ENCODE measurements around the gene OR10AD1.
A peak's percentile ranks its signal among the peaks of the same experiment; 100 is the strongest.

The OR10AD1 gene

GRCh38 chr12:48202766-48203165 lies 326 bp downstream of the OR10AD1 start:
- Histone ChIP-seq H3K9me3 (ENCODE audit: control insufficient read depth, low read depth, low read length) (peaks cover 5% of the 10 kb centered on the region), H3K27ac (ENCODE audit: low read length) (no peak overlapping the region), H3K9ac (ENCODE audit: low read length) (no peak overlapping the region), H3K4me3 (ENCODE audit: low read length) (no peak overlapping the region), H3K4me1 (ENCODE audit: control insufficient read depth, low read depth, low read length) (no peaks in the 10 kb centered on the region), H3K36me3 (ENCODE audit: control insufficient read depth, low read depth, low read length) (no peaks in the 10 kb centered on the region), H3K27me3 (ENCODE audit: control insufficient read depth, insufficient read depth, low read length) (peaks cover 44% of the 10 kb centered on the region)

- H3K27me3 ChIP-seq (ENCODE audit: control insufficient read depth, insufficient read depth, low read length): peaks cover 44% of the 10 kb centered on the region
These were observed 1.6 kb downstream of the OR10AD1 start for GRCh38 chr12:48201516-48201915.

GRCh38 chr12:48201091-48201490 lies 2.0 kb downstream of the OR10AD1 start:
- Histone ChIP-seq H3K4me3 (ENCODE audit: low read length) (no peak overlapping the region), H3K27ac (ENCODE audit: low read length) (no peak overlapping the region), H3K9ac (ENCODE audit: low read length) (no peak overlapping the region), H3K27me3 (ENCODE audit: control insufficient read depth, insufficient read depth, low read length) (peaks cover 44% of the 10 kb centered on the region), H3K9me3 (ENCODE audit: control insufficient read depth, low read depth, low read length) (no peaks in the 10 kb centered on the region), H3K36me3 (ENCODE audit: control insufficient read depth, low read depth, low read length) (no peaks in the 10 kb centered on the region), H3K4me1 (ENCODE audit: control insufficient read depth, low read depth, low read length) (peaks cover 3% of the 10 kb centered on the region)

More at GRCh38 chr12:48201516-48201915, 1.6 kb downstream of the OR10AD1 start:
- no peaks in the 10 kb centered on the region for H3K9me3 ChIP-seq (ENCODE audit: control insufficient read depth, low read depth, low read length)
- H3K9ac ChIP-seq (ENCODE audit: low read length): no peak overlapping the region
- peaks cover 3% of the 10 kb centered on the region for H3K4me1 ChIP-seq (ENCODE audit: control insufficient read depth, low read depth, low read length)
- H3K4me3 ChIP-seq (ENCODE audit: low read length): no peak overlapping the region
- H3K36me3 ChIP-seq (ENCODE audit: control insufficient read depth, low read depth, low read length): no peaks in the 10 kb centered on the region
- H3K27ac ChIP-seq (ENCODE audit: low read length): no peak overlapping the region

GRCh38 chr12:48199774-48200221 lies 3.3 kb downstream of the OR10AD1 start:
- Histone ChIP-seq H3K27me3 (ENCODE audit: control insufficient read depth, insufficient read depth, low read length) (peaks cover 50% of the 10 kb centered on the region), H3K4me1 (ENCODE audit: control insufficient read depth, low read depth, low read length) (peaks cover 3% of the 10 kb centered on the region), H3K27ac (ENCODE audit: low read length) (no peak overlapping the region), H3K9me3 (ENCODE audit: control insufficient read depth, low read depth, low read length) (no peaks in the 10 kb centered on the region), H3K36me3 (ENCODE audit: control insufficient read depth, low read depth, low read length) (no peaks in the 10 kb centered on the region), H3K4me3 (ENCODE audit: low read length) (no peak overlapping the region), H3K9ac (ENCODE audit: low read length) (no peak overlapping the region)

GRCh38 chr12:48198985-48199384 lies 4.1 kb downstream of the OR10AD1 start:
- peaks cover 59% of the 10 kb centered on the region for H3K27me3 ChIP-seq (ENCODE audit: control insufficient read depth, insufficient read depth, low read length)
- no peaks in the 10 kb centered on the region for H3K9me3 ChIP-seq (ENCODE audit: control insufficient read depth, low read depth, low read length)
- H3K36me3 ChIP-seq (ENCODE audit: control insufficient read depth, low read depth, low read length): no peaks in the 10 kb centered on the region
- peak overlapping the region; percentile 85 for H3K4me3 ChIP-seq (ENCODE audit: low read length)
- no peak overlapping the region for H3K27ac ChIP-seq (ENCODE audit: low read length)
- peaks cover 3% of the 10 kb centered on the region for H3K4me1 ChIP-seq (ENCODE audit: control insufficient read depth, low read depth, low read length)
- peak overlapping the region; percentile 82 for H3K9ac ChIP-seq (ENCODE audit: low read length)

- Histone ChIP-seq H3K9ac (ENCODE audit: low read length) (peak overlapping the region; percentile 82), H3K27ac (ENCODE audit: low read length) (peak overlapping the region; percentile 33), H3K4me1 (ENCODE audit: control insufficient read depth, low read depth, low read length) (peaks cover 3% of the 10 kb centered on the region), H3K4me3 (ENCODE audit: low read length) (peak overlapping the region; percentile 85), H3K36me3 (ENCODE audit: control insufficient read depth, low read depth, low read length) (no peaks in the 10 kb centered on the region), H3K27me3 (ENCODE audit: control insufficient read depth, insufficient read depth, low read length) (peaks cover 62% of the 10 kb centered on the region), H3K9me3 (ENCODE audit: control insufficient read depth, low read depth, low read length) (no peaks in the 10 kb centered on the region)
These were observed 4.5 kb downstream of the OR10AD1 start for GRCh38 chr12:48198672-48198971.

GRCh38 chr12:48197971-48198671 lies 5.0 kb downstream of the OR10AD1 start:
- Histone ChIP-seq H3K27me3 (ENCODE audit: control insufficient read depth, insufficient read depth, low read length) (peaks cover 62% of the 10 kb centered on the region), H3K4me3 (ENCODE audit: low read length) (peak overlapping the region; percentile 85), H3K9ac (ENCODE audit: low read length) (peak overlapping the region; percentile 82), H3K4me1 (ENCODE audit: control insufficient read depth, low read depth, low read length) (peaks cover 3% of the 10 kb centered on the region), H3K27ac (ENCODE audit: low read length) (peak overlapping the region; percentile 33), H3K36me3 (ENCODE audit: control insufficient read depth, low read depth, low read length) (no peaks in the 10 kb centered on the region), H3K9me3 (ENCODE audit: control insufficient read depth, low read depth, low read length) (no peaks in the 10 kb centered on the region)

GRCh38 chr12:48197549-48197970 lies 5.5 kb downstream of the OR10AD1 start:
- Histone ChIP-seq H3K4me1 (ENCODE audit: control insufficient read depth, low read depth, low read length) (peaks cover 3% of the 10 kb centered on the region), H3K27ac (ENCODE audit: low read length) (no peak overlapping the region), H3K4me3 (ENCODE audit: low read length) (peak overlapping the region; percentile 85), H3K27me3 (ENCODE audit: control insufficient read depth, insufficient read depth, low read length) (peaks cover 56% of the 10 kb centered on the region), H3K9ac (ENCODE audit: low read length) (peak overlapping the region; percentile 30), H3K36me3 (ENCODE audit: control insufficient read depth, low read depth, low read length) (no peaks in the 10 kb centered on the region), H3K9me3 (ENCODE audit: control insufficient read depth, low read depth, low read length) (no peaks in the 10 kb centered on the region)

- Histone ChIP-seq H3K9ac (ENCODE audit: low read length) (no peak overlapping the region), H3K4me1 (ENCODE audit: control insufficient read depth, low read depth, low read length) (peaks cover 3% of the 10 kb centered on the region), H3K27me3 (ENCODE audit: control insufficient read depth, insufficient read depth, low read length) (peaks cover 33% of the 10 kb centered on the region), H3K36me3 (ENCODE audit: control insufficient read depth, low read depth, low read length) (no peaks in the 10 kb centered on the region), H3K4me3 (ENCODE audit: low read length) (no peak overlapping the region), H3K9me3 (ENCODE audit: control insufficient read depth, low read depth, low read length) (no peaks in the 10 kb centered on the region), H3K27ac (ENCODE audit: low read length) (no peak overlapping the region)
These were observed 8.3 kb downstream of the OR10AD1 start for GRCh38 chr12:48194799-48195201.

- Histone ChIP-seq H3K9me3 (ENCODE audit: control insufficient read depth, low read depth, low read length) (no peaks in the 10 kb centered on the region), H3K4me1 (ENCODE audit: control insufficient read depth, low read depth, low read length) (peaks cover 3% of the 10 kb centered on the region), H3K9ac (ENCODE audit: low read length) (no peak overlapping the region), H3K27ac (ENCODE audit: low read length) (no peak overlapping the region), H3K4me3 (ENCODE audit: low read length) (no peak overlapping the region), H3K27me3 (ENCODE audit: control insufficient read depth, insufficient read depth, low read length) (peaks cover 22% of the 10 kb centered on the region), H3K36me3 (ENCODE audit: control insufficient read depth, low read depth, low read length) (no peaks in the 10 kb centered on the region)
These were observed 9.5 kb downstream of the OR10AD1 start for GRCh38 chr12:48193623-48194022.

- no peaks in the 10 kb centered on the region for H3K36me3 ChIP-seq (ENCODE audit: control insufficient read depth, low read depth, low read length)
- peaks cover 3% of the 10 kb centered on the region for H3K4me1 ChIP-seq (ENCODE audit: control insufficient read depth, low read depth, low read length)
- H3K9me3 ChIP-seq (ENCODE audit: control insufficient read depth, low read depth, low read length): no peaks in the 10 kb centered on the region
- H3K9ac ChIP-seq (ENCODE audit: low read length): no peak overlapping the region
- H3K27me3 ChIP-seq (ENCODE audit: control insufficient read depth, insufficient read depth, low read length): peaks cover 22% of the 10 kb centered on the region
- H3K27ac ChIP-seq (ENCODE audit: low read length): no peak overlapping the region
- no peak overlapping the region for H3K4me3 ChIP-seq (ENCODE audit: low read length)
These were observed 10.2 kb downstream of the OR10AD1 start for GRCh38 chr12:48192861-48193260.

- Histone ChIP-seq H3K9ac (ENCODE audit: low read length) (no peak overlapping the region), H3K9me3 (ENCODE audit: control insufficient read depth, low read depth, low read length) (no peaks in the 10 kb centered on the region), H3K27ac (ENCODE audit: low read length) (no peak overlapping the region), H3K36me3 (ENCODE audit: control insufficient read depth, low read depth, low read length) (no peaks in the 10 kb centered on the region), H3K27me3 (ENCODE audit: control insufficient read depth, insufficient read depth, low read length) (peaks cover 28% of the 10 kb centered on the region), H3K4me1 (ENCODE audit: control insufficient read depth, low read depth, low read length) (peaks cover under 1% of the 10 kb centered on the region), H3K4me3 (ENCODE audit: low read length) (no peak overlapping the region)
These were observed 12.0 kb downstream of the OR10AD1 start for GRCh38 chr12:48191096-48191495.

All from iPS-18a (cell line).